WERI-Rb-1 (cell line): ENCODE measurements around the gene MLEC.
A peak's percentile ranks its signal among the peaks of the same experiment; 100 is the strongest.

ENCODE experiments used
- DNase-seq: peaks from one replicate; pipeline ENCODE4 v3.0.0-alpha.2; 2020
- H3K27ac ChIP-seq: fragments of 250-450 bp; sonication (Bioruptor Pico); 2 replicates; pipeline ENCODE4 v1.5.1; 2020; ENCODE audit warnings: mild to moderate bottlenecking, moderate library complexity
- H3K27me3 ChIP-seq: fragments of 250-450 bp; sonication (Bioruptor Pico); 2 replicates; pipeline ENCODE4 v1.5.1; 2021; ENCODE audit warnings: mild to moderate bottlenecking, low read depth, moderate library complexity; ENCODE audit not compliant: insufficient read depth, severe bottlenecking
- H3K36me3 ChIP-seq: fragments of 250-450 bp; sonication (Bioruptor Pico); 2 replicates; pipeline ENCODE4 v1.5.1; 2020; ENCODE audit warnings: mild to moderate bottlenecking, moderate library complexity
- H3K4me3 ChIP-seq: 2 replicates; pipeline ENCODE4 v1.5.1; 2011; ENCODE audit warnings: low read depth, mild to moderate bottlenecking, control low read depth, low read length
- H3K9me3 ChIP-seq: fragments of 250-450 bp; sonication (Bioruptor Pico); 2 replicates; pipeline ENCODE4 v1.5.1; 2021; ENCODE audit warnings: mild to moderate bottlenecking, moderate library complexity; ENCODE audit not compliant: severe bottlenecking
- CTCF ChIP-seq: IDR thresholded peaks from 2 replicates; pipeline ENCODE4 v1.5.1; 2011; ENCODE audit warnings: low read depth, mild to moderate bottlenecking, control low read depth, inconsistent platforms, low read length

Gene MLEC

GRCh38 chr12:120678572-120678971 is 8.4 kb upstream of the MLEC start:
- Histone ChIP-seq H3K27me3 (no peaks in the 10 kb centered on the region), H3K9me3 (no peaks in the 10 kb centered on the region), H3K27ac (no peak overlapping the region), H3K36me3 (no peaks in the 10 kb centered on the region), H3K4me3 (no peak overlapping the region)
- no peak for TF ChIP-seq CTCF
- DNase-seq: no peak

- Histone ChIP-seq H3K9me3 (no peaks in the 10 kb centered on the region), H3K36me3 (no peaks in the 10 kb centered on the region), H3K27me3 (no peaks in the 10 kb centered on the region), H3K27ac (no peak overlapping the region), H3K4me3 (no peak overlapping the region)
- no peak for DNase-seq
- TF ChIP-seq CTCF: no peak
Measured at GRCh38 chr12:120680165-120680738, 6.7 kb upstream of the MLEC start.

GRCh38 chr12:120684523-120684932 is 2.4 kb upstream of the MLEC start:
- H3K36me3 ChIP-seq: peaks cover 5% of the 10 kb centered on the region
- H3K9me3 ChIP-seq: no peaks in the 10 kb centered on the region
- TF ChIP-seq CTCF: no peak
- DNase-seq: no peak
- H3K27me3 ChIP-seq: no peaks in the 10 kb centered on the region
- H3K4me3 ChIP-seq: no peak overlapping the region
- no peak overlapping the region for H3K27ac ChIP-seq

- Histone ChIP-seq H3K36me3 (peaks cover 5% of the 10 kb centered on the region), H3K4me3 (peak overlapping the region; percentile 89), H3K27me3 (no peaks in the 10 kb centered on the region), H3K27ac (peak overlapping the region; percentile 99; the same call in 1 of the 2 replicates), H3K9me3 (no peaks in the 10 kb centered on the region)
- no peak for DNase-seq
- TF ChIP-seq CTCF: no peak
Measured at GRCh38 chr12:120685522-120685921, 1.4 kb upstream of the MLEC start.

GRCh38 chr12:120686151-120686689 is 729 bp upstream of the MLEC start:
- Histone ChIP-seq H3K36me3 (peaks cover 5% of the 10 kb centered on the region), H3K9me3 (no peaks in the 10 kb centered on the region)

More at GRCh38 chr12:120686151-120686689, 729 bp upstream of the MLEC start:
- DNase-seq: peak; percentile 98
- H3K4me3 ChIP-seq: peak overlapping the region; percentile 89
- no peak for TF ChIP-seq CTCF
- H3K27me3 ChIP-seq: no peaks in the 10 kb centered on the region
- peak overlapping the region; percentile 99 for H3K27ac ChIP-seq
